Stimulated activated CD4-positive, alpha-beta T cell treated with anti-CD3 and anti-CD28 coated beads, Interleukin-15, amount 100 ng/mL, for 1 hour (primary cell): ENCODE data around the gene USO1.
"Not testable (repeated sequence)": the region's sequence is repeated elsewhere in the genome, so short reads cannot be mapped to it uniquely, and the experiment has no call there.

Experiments used
- DNase-seq, 2 donors: peaks; one replicate each; pipeline ENCODE4 v3.0.0-alpha.2; 2020; ENCODE audit warnings: low read depth in 1 of 2, low spot score in 1 of 2

USO1 gene

DNA sequence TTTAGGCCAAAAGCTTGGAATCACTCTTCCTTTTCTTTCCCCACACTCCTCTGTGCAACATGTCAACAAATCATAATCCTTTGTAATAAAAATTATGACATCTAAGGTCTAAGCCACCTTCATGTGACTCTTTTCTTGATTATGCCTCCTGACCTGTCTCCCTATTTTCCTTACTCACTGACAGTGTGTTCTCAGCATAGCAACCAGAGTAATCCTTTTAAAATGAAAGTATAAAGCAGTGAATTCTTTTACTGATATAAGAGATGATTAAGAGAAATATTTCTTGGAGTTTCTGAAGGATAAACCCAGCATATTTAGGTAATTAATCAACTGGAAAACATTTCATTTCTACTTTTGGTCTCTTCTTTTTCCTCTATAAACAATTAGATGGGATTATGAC is 44.7 kb downstream of the USO1 start:
- no peak for DNase-seq

DNA sequence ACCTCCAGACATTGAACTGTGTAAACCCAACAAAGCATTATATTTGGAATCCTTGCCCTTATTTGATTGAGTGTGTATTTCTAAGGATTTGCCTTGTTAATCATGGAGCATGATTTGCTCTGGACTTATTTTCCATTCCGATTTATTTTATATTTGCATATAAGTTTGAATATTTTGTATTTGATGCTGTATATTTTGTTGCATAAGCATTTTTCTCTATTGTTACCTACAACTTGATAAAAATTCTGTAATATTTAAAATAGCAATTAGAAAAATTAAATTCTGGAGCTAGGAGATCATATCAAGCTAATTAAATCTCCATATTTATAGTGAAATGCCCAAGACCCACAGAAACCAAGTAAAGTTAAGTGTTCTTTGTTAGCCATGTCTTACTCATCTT is 47.2 kb downstream of the USO1 start:
- no peak for DNase-seq

DNA sequence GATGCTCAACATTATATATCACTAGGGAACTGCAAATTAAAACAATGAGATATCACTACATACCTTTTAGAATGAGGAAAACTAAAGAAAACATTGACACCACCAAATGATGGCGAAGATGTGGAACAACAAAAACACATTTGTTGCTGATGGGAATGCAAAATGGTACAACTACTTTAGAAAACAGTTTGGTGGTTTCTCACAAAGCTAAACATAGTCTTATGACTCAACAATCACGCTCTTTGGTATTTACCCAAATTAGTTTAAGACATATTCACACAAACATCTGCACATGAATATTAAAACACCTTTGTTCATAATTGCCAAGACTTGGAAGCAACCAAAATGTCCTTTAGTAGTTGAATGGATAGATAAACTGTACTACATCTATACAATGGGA is 53.2 kb downstream of the USO1 start:
- no peak for DNase-seq

DNA sequence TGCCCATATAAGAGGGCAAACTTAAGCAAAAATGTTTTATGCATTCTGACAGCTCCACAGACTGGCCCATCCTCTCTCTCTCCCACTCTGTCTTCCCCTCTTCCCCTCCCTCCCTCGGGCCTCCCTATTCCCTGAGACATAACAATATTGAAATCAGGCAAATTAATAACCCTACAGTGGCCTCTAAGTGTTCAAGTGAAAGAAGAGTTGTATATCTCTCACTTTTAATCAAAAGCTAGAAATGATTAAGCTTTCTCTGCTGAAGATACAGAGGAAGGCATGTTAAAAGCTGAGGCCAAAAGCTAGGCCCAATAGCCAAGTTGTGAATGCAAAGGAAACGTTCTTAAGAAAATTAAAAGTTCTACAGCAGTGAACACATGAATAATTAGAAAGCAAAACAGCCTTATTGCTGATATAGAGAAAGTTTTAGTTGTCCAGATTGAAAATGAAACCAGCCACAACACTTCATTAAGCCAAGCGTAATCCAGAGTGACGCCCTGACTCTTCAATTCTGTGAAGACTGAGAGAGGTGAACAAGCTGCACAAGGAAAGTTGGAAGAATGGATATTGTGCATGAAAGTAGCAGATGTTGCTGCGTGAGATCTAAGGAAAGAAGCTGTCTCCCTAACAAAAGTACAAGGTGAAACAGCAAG is 54.9 kb downstream of the USO1 start:
- DNase-seq, result no peak

DNA sequence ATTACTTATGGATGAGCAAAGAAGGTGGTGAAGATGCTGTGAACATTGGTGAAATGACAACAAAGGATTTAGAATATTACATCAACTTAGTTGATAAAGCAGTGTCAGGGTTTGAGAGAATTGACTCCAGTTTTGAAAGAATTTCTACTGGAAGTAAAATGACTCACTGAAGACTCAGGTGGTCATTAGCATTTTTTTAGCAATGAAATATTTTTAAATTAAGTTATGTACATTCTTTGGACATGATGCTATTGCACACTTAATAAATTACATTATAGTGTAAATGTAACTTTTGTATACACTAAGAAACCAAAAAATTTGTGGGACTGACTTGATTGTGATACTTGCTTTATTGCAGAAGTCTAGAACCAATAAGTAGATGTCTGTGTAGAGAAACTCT is 56.9 kb downstream of the USO1 start:
- no peak for DNase-seq

DNA sequence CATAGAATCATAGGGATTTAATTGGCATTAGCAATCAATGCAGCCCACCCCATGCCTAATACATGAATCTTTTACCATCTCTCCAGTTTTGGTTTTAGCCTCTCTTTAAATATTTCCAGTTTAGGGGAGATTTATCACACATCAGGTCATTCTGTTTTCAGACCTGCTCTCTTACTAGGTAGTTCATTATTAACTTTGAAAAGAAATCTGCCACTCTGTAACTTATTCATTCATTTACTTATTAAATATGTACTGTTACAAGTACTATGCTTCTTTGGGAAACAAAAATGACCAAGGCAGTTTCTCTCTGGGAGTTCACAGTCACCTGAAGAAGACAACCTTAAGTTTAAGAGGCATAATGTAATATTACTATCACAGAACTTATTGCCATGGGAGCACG is 62.1 kb downstream of the USO1 start:
- DNase-seq, result no peak

DNA sequence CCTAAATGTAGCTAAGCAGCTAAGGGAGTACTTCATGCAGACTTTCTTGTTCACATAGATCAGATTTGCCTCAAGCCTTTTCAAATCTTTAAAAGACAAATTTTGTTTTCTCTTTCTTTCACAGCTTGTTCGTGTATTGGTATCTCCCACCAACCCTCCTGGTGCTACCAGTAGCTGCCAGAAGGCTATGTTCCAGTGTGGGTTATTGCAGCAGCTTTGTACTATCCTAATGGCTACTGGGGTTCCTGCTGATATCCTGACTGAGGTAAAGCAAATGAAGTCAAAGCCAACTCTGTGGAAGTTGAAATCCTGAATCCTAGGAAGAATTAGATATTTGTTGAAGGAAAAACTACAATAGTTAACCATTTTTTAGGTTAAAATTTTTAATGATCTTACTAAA is 62.6 kb downstream of the USO1 start:
- DNase-seq, result no peak

DNA sequence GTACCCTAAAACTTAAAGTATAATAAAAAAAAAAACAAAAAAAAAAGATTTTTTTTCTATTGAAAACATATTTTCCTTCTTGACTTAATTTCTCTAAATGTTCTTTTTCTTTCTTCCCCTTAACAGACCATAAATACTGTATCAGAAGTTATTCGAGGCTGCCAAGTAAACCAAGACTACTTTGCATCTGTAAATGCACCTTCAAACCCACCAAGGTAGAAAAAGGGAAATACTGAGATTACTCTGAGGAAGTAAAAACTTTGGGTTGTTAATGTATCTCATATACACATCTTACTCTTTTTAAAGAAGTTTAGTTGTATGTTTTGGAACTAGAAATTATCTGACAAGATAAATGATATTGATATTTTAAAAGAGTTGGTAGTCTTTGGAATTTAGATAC is 65.6 kb downstream of the USO1 start:
- no peak for DNase-seq

DNA sequence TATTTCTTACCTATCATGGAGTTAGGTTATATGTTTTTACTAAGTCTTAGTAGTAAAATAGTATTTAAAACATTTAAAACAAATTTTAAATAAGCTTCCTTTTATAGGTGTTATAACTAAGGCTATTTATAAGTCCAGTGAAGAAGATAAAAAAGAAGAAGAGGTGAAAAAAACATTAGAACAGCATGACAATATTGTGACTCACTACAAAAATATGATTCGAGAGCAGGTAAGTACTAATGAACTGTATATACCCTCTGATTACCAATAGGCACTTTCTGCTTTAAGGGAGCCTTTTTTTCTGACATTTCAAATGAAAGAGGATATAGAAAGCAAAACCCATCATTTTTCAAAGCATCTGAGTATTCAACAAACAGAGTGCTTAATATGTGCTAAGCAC is 76.6 kb downstream of the USO1 start:
- no peak for DNase-seq

DNA sequence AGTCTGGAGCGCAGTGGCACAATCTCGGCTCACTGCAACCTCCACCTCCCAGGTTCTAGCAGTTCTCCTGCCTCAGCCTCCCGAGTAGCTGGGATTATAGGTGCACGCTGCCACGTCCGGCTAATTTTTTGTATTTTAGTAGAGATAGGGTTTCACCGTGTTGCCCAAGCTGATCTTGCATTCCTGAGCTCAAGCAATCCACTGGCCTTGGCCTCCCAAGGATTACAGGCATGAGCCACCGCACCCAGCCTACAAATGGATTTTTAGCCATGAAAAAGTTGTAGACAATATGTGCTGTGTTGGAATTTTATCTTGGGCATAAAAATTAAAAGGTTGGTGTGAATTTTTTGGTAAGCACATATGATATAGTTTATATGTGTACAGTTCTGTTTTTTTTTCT is 81.7 kb downstream of the USO1 start:
- DNase-seq, result not testable (repeated sequence)

DNA sequence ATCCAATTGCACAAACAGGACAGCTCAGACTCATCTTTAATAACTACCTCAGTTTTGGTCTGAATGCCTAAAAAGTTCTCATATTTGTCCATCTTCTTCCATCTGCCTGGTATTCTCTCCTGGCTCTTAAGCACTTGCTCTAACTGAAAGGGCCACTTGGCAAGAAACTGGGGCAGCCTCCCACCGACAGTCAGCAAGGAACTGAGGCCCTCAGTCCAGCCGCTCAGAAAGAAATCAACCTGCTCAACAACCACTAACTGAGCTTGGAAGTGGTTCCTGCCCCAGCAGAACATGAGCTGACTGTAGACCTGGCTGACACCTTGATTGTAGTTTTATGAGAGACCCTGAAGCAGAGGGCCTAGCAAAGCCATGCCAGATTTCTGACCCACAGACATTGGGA is 93.5 kb downstream of the USO1 start:
- no peak for DNase-seq

DNA sequence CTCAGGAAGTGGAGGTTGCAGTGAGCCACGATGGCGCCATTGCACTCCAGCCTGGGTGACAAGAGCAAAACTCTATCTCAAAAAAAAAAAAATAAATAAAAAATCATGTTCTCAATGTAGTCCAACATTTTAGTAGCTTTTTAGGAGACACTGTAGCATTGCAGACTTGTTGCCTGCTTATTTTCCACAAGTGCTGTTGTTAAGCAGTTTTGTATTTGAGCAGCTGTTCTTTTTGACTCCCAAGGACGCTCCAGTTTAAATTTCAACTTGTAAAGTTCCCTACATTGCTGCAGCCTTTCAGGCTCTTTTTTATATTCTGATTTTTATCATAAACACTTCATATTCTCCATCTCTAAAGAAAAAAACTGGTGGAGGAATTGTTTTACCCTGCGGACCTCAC is 94.7 kb downstream of the USO1 start:
- DNase-seq, result no peak

DNA sequence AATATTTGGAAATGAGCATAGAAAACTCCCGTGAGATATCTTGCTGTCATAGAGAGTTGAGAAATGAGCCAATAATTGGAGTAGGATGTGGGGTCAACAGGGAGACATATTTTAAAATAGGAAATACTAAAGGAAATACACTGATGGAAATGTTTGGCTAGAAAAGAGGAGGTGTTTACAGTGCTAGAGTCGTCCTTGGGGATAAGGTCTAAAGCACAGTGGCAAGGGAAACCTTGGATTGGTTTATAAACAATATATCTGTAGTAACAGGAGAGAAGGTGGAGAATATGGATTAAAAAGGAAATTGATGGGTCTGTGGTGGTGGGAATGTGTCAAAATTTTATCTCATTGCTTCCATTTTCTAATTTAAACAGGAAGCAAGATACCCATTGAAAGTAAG is 95.8 kb downstream of the USO1 start:
- DNase-seq, result no peak

DNA sequence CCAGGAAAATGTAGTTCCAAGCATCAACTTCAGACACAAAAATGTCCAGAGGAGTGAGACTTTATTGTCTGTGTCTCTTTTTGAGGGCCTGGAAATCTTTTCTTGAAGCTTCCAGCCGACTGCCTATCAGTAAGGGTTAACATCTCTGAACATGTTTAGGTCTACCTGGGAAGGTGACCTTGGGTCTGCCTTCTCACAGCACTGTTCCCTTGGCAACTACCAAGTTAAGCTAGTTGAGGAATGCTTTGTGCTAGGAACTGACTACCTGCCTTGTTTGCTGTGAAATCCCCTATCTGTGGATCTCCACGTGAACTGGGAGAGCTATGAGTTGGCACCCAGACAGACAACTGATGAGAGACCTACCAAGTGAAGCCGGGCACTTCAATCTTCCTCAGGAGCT is 96.3 kb downstream of the USO1 start:
- no peak for DNase-seq

DNA sequence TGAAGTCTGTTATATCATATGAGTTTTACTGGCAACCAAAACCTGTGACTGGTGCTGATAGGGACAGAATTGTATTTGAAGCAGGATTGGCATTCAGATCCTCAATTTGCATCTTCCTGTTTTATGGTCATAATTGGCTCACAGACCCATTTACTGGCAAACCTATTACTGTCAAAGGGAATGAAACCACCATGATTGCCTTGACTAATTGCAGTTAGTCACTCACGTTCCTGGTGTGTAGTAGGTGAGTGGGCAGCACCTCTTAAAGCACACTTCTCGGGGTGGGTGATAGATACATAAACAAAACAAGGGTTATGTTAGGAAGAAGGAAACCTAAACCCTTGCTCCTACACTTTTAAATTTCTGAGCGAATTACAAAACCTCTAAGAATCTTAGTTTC is 96.8 kb downstream of the USO1 start:
- no peak for DNase-seq

DNA sequence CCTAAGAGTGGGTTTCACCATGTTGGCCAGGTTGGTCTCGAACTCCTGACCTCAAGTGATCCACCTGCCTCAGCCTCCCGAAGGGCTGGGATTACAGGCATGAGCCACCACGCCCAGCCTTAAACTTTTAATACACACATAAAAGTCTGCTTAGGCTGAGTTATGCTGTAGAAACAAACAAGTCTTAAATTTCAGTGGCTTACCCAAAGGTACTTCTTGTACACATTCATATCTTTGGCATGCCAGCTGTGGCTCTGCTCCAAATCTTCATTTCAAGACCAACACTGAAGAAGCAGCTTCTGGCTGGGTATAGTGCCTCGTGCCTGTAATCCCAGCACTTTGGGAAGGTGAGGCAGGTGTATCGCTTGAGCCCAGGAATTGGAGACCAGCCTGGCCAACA is 97.6 kb downstream of the USO1 start:
- no peak for DNase-seq

DNA sequence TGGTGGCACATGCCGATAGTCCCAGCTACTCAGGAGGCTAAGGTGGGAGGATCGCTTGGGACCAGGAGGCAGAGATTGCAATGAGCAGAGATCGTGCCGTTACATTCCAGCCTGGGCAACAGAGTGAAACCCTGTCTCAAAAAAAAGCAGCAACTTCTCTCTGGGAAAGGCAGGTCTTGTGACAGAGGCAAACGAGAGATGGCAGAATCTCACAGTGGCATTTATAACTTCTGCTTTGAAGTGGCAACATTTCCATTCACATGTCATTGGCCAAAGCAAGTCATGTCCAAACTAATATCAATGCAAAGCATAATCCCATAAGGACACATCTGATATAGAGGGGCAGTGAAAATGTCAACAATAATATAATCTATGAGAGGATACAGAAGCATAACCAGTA is 98.0 kb downstream of the USO1 start:
- no peak for DNase-seq

DNA sequence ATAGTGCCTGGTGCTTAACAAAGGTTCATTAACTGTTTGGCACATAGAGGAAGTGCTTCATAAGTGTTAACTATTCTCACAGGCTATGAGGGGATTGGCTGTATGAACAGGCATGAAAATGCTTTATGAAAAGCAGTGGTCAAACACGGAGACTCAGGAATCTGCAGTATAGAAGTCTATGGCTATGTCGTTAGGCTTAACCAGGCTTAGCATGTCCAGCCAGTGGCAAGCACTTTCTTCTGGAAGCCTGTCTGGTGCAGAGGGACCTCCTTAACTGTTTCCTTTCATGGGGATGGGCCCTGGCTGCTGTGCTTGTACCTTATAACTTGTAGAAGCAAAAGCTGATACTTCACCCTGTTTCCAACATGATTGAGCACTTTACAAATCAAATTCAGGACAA is 99.4 kb downstream of the USO1 start:
- no peak for DNase-seq

DNA sequence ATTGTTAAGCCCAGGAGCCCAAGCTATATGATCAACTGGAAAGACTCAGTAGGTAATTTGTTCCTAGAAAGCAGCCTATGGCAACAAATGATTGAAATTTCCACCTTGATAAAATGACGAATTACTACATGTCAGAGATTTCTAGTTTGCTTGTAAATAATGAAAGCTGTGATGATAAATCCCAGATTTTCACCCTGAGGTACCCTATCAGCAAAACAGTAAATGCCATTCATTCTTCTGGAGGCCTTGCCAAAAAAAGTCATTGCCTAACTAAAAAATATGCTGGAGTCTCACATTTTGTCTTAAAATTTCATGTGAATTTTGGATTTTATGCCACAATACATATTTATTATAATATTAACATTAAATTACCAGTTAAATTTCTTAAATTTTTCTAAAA is 106.5 kb downstream of the USO1 start:
- DNase-seq, result no peak

DNA sequence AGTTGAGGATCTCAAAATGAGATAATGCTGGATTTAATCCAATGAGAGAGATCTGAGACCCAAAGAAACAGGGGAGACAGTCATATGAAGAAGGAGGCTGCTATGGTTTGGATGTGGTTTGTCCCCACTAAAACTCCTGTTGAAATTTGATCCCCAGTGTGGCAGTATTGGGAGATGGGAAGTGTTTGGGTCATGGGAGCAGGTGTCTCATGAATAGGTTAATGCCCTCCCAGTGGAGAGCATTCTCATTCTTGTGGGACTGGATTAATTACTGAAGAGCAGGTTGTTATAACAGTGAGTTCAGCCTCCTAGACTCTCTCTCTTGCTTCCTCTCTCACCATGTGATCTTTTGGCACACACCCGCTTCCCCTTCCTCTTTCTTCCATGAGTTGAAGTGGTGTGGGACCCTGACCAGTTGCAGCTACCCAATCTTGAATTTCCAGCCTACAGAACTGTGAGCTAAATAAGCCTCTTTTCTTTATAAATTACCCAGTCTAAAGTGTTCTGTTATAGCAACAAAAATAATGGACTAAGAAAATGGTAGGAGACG is 107.6 kb downstream of the USO1 start:
- DNase-seq, result no peak

DNA sequence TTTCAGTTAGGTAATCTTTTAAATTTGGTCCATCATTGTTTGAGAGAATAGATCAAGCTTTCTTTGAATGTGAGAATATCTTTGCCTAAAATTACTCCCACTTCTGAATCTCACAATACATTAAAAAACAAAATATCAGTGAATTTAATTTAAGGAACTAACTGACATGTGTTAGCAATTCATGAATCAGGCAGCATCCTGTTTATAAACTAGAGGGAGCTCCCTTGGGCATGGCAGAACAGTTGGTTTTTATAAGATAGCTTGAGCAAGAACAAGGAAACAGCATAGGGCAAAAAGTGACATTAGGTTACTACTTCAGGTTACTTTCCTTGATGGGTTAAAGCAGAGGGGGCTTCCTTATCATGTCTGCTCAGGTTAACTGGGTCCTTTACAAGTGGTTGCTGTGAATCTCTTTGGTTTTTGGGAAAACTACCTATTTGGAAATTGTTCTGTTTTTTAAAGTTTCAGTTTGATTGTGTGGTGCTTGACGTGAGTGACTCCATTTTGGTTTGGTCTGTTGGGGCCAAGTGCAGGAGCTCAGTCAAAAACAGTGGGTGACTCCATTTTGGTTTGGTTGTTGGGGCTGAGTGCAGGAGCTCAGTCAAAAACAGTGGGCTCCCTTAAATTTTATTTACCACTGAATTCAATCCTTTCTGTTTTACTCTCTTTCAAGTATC is 109.9 kb downstream of the USO1 start:
- DNase-seq, result no peak

DNA sequence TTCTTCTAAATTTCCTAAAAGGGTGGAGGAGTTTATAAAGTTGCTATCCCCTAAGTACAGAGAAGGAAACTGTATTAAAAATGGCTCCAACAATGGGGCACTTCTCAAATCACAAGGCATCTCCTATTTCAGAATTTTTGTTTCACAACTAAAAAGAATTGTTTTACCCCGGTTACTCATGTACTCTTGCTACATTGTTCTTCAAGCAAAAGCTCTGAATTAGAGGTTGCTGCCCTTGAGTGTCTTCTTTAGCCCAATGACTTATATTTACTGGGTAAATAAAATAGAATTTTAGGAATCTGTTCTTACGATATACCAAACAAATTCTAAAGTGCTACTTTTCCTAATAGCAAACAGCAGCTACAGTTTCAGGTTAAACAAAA is 110.4 kb downstream of the USO1 start:
- no peak for DNase-seq
